K562 (cell line): ENCODE data around the gene PGPEP1. TPM values are rescaled to one million over a fixed set of nuclear protein-coding genes. Genes with fewer than 3 reads are reported as not detected.

Experiments
- ATAC-seq: fragments of 200-7000 bp; cut with Tn5 transposase; 3 replicates; pipeline ENCODE4 v1.9.1; 2020; ENCODE audit warnings: moderate library complexity
- BruUV-seq: library from RNA; stranded (reverse); fragments of 400-500 nt; replicated peaks from 2 replicates; lab custom pipeline; 2021; lab: Mats Ljungman, UMichigan
- CTCF ChIA-PET: fragments of 300-600 bp; formaldehyde crosslinking; extraction: SDS; loops from one replicate; lab custom pipeline; 2021; ENCODE audit warnings: low intra/inter-chr PET ratio; lab: Yijun Ruan, JAX
- POLR2A ChIA-PET: fragments of 300-600, 350-650 bp; sonication (Branson Sonifier 250); formaldehyde crosslinking; extraction: SDS; loops from one replicate; lab custom pipeline; 2021; ENCODE audit warnings: antibody characterized with exemption, inconsistent platforms; lab: Yijun Ruan, JAX
- DNase-seq, 4 experiments: peaks; one replicate each; pipeline versions ENCODE4 v3.0.0 to v3.0.0-alpha.2; 2011 to 2018; ENCODE audit warnings: low spot score in 3 of 4, mixed read lengths in 3 of 4; ENCODE audit errors: extremely low read depth in 1 of 4
- FAIRE-seq: peaks from 2 replicates; lab custom pipeline; 2011; peaks lifted over from hg19 to GRCh38; lab: Jason Lieb, UNC
- H2AFZ ChIP-seq: 2 replicates; pipeline ENCODE4 v1.6.0; 2011; ENCODE audit warnings: low read depth, low read length, control low read depth, inconsistent platforms
- H3K27ac ChIP-seq: fragments of 200-600 bp; 3 replicates; pipeline ENCODE4 v1.8.0; 2011; ENCODE audit warnings: low read depth, mild to moderate bottlenecking, control low read depth, inconsistent platforms, low read length, moderate library complexity, mixed read lengths; ENCODE audit errors: extremely low read depth
- H3K27me3 ChIP-seq, 2 experiments: fragments of 300-600 bp in 1 of 2; 2 replicates in 1 of 2; 3 replicates in 1 of 2; pipeline versions ENCODE4 v1.6.0 to v1.8.0; 2011; ENCODE audit warnings: inconsistent platforms in 2 of 2, low read length in 2 of 2, mild to moderate bottlenecking in 1 of 2, mixed read lengths in 1 of 2, moderate library complexity in 1 of 2; ENCODE audit not compliant: control insufficient read depth in 2 of 2, insufficient read depth in 2 of 2
- H3K36me3 ChIP-seq: fragments of 300-600 bp; 3 replicates; pipeline ENCODE4 v1.8.0; 2011; ENCODE audit warnings: mild to moderate bottlenecking, low read length, inconsistent platforms; ENCODE audit not compliant: control insufficient read depth, insufficient read depth
- H3K4me1 ChIP-seq, 2 experiments: fragments of 200-600 bp in 1 of 2; replicated peaks in 1 of 2; 2 replicates in 1 of 2; 3 replicates in 1 of 2; pipeline versions ENCODE4 v1.5.1 to v1.8.0; 2011; ENCODE audit warnings: inconsistent platforms in 2 of 2, low read length in 2 of 2, mild to moderate bottlenecking in 1 of 2, mixed read lengths in 1 of 2, moderate library complexity in 1 of 2; ENCODE audit not compliant: control insufficient read depth in 2 of 2, insufficient read depth in 2 of 2
- H3K4me2 ChIP-seq: 2 replicates; pipeline ENCODE4 v1.6.1; 2011; ENCODE audit warnings: low read length, control low read depth, inconsistent platforms, mixed read lengths; ENCODE audit not compliant: insufficient read depth
- H3K4me3 ChIP-seq: fragments of 200-600 bp; sonication (generic), shearing (Covaris generic); 2 replicates; pipeline ENCODE4 v1.5.1; 2016; ENCODE audit warnings: control low read depth, inconsistent platforms
- H3K79me2 ChIP-seq: fragments of 200-600 bp; 3 replicates; pipeline ENCODE4 v1.8.0; 2011; ENCODE audit warnings: low read length, inconsistent platforms; ENCODE audit not compliant: control insufficient read depth, insufficient read depth
- H3K9ac ChIP-seq, 2 experiments: 2 replicates each; pipeline versions ENCODE4 v1.6.0 to v1.6.1; 2011; ENCODE audit warnings: low read depth in 2 of 2, low read length in 2 of 2, control low read depth in 1 of 2, inconsistent platforms in 1 of 2, mild to moderate bottlenecking in 1 of 2, mixed read lengths in 1 of 2; ENCODE audit not compliant: insufficient read depth in 1 of 2
- H3K9me1 ChIP-seq: one replicate; pipeline ENCODE4 v1.6.0; 2011; ENCODE audit warnings: inconsistent platforms, mild to moderate bottlenecking, low read length, moderate library complexity; ENCODE audit not compliant: control insufficient read depth, insufficient read depth
- H3K9me3 ChIP-seq: replicated peaks from 2 replicates; pipeline ENCODE4 v1.5.1; 2011; ENCODE audit warnings: low read depth, low read length, inconsistent platforms; ENCODE audit not compliant: control insufficient read depth, insufficient read depth
- H4K20me1 ChIP-seq: replicated peaks from 2 replicates; pipeline ENCODE4 v1.6.1; 2011; ENCODE audit warnings: low read length, inconsistent platforms, mixed read lengths; ENCODE audit not compliant: control insufficient read depth, insufficient read depth
- EP400 ChIP-seq: fragments of 450-650 bp; IDR thresholded peaks from 2 replicates; pipeline ENCODE4 v1.6.1; 2017; ENCODE audit warnings: antibody characterized with exemption, mild to moderate bottlenecking, moderate library complexity
- HNRNPK ChIP-seq: fragments of 200-400 bp; formaldehyde crosslinking; IDR thresholded peaks from one replicate; pipeline ENCODE4 v1.6.1; 2018; ENCODE audit warnings: mild to moderate bottlenecking, low read depth, low read length; ENCODE audit not compliant: poor library complexity, severe bottlenecking
- MIER1 ChIP-seq: fragments of 450-650 bp; IDR thresholded peaks from 2 replicates; pipeline ENCODE4 v1.6.1; 2016; ENCODE audit warnings: antibody characterized with exemption, mild to moderate bottlenecking, low read depth
- PHF8 ChIP-seq: fragments of 200-600 bp; sonication (generic); IDR thresholded peaks from 2 replicates; pipeline ENCODE4 v1.6.1; 2012; ENCODE audit warnings: mixed run types, mild to moderate bottlenecking, inconsistent platforms, low read length, moderate library complexity, borderline replicate concordance
- SRF ChIP-seq, 2 experiments: fragments of 250-450, 450-650 bp in 1 of 2; sonication (Bioruptor Pico) in 1 of 2; sonication (generic) in 1 of 2; formaldehyde crosslinking; IDR thresholded peaks; 2 replicates each; pipeline versions ENCODE4 v1.5.0 to v1.5.1; 2020 to 2022; ENCODE audit warnings: mild to moderate bottlenecking in 1 of 2, missing genetic modification reagents in 1 of 2
- ZBTB7A ChIP-seq: IDR thresholded peaks from 2 replicates; pipeline ENCODE4 v1.6.1; 2011; ENCODE audit warnings: low read depth, mild to moderate bottlenecking, low read length, moderate library complexity, borderline replicate concordance; ENCODE audit not compliant: control insufficient read depth
- ZEB2 ChIP-seq: fragments of 450-650 bp; IDR thresholded peaks from 2 replicates; pipeline ENCODE4 v1.6.1; 2016
- ZNF785 ChIP-seq: fragments of 250-450 bp; sonication (Bioruptor Pico); IDR thresholded peaks from 2 replicates; pipeline ENCODE4 v1.4.0; 2020; ENCODE audit warnings: mild to moderate bottlenecking
- WGBS: fragments of 100-300 bp; shearing (Covaris generic); methylation state at CpG from one replicate; pipeline ENCODE4 v1.1.6; 2016; ENCODE audit warnings: low coverage, mixed read lengths; ENCODE audit not compliant: insufficient coverage; ENCODE audit errors: missing lambda C conversion rate; 5-methylcytosine and 5-hydroxymethylcytosine counted together
- in situ Hi-C: fragments of 300-500 bp; cut with MboI; formaldehyde crosslinking; loops from 4 replicates; pipeline ENCODE4 v1.15.0; 2018; ENCODE audit warnings: inconsistent platforms, mixed read lengths
- intact Hi-C: fragments of 100-400 bp; cut with micrococcal nuclease; formaldehyde crosslinking; loops from 2 replicates; pipeline ENCODE4 v1.14.2; 2022
- polyA plus RNA-seq, 8 experiments: library from polyadenylated mRNA; depleted of rRNA in 4 of 8; stranded (reverse) in 5 of 8; unstranded in 3 of 8; fragments of >200 nt; fragmentation: Nextera tagmentation in 2 of 8; fragmentation: Illumina TruSeq in 1 of 8; extraction: Ambion mirVana in 2 of 8; extraction: Trizol in 1 of 8; gene quantifications; 2 replicates each; pipeline versions ENCODE4 v1.2.1 to v1.2.3, GENCODE V29; 2011 to 2014; ENCODE audit warnings: inconsistent platforms in 1 of 8, missing spikeins in 1 of 8
- total RNA-seq, 7 experiments: library from RNA; depleted of rRNA in 6 of 7; stranded (reverse); fragments of >200 nt in 6 of 7; fragmentation: Illumina TruSeq in 2 of 7; extraction: Trizol in 2 of 7; gene quantifications; 2 replicates each; pipeline versions ENCODE4 v1.2.1 to v1.2.3, GENCODE V29; 2011 to 2021; ENCODE audit warnings: low replicate concordance in 1 of 7
- TF ChIP-seq, protein P1 (sequence below): fragments of 450-650 bp; IDR thresholded peaks from 2 replicates; pipeline ENCODE4 v1.6.1; 2016; ENCODE audit warnings: mild to moderate bottlenecking, moderate library complexity

Gene PGPEP1
- total and polyA plus RNA-seq, 9 of the 15 experiments (the other 6 are each of a cell fraction or from before 2014, with no cell fraction given): 10.0 to 69.6 (median 33.5) TPM

DNA sequence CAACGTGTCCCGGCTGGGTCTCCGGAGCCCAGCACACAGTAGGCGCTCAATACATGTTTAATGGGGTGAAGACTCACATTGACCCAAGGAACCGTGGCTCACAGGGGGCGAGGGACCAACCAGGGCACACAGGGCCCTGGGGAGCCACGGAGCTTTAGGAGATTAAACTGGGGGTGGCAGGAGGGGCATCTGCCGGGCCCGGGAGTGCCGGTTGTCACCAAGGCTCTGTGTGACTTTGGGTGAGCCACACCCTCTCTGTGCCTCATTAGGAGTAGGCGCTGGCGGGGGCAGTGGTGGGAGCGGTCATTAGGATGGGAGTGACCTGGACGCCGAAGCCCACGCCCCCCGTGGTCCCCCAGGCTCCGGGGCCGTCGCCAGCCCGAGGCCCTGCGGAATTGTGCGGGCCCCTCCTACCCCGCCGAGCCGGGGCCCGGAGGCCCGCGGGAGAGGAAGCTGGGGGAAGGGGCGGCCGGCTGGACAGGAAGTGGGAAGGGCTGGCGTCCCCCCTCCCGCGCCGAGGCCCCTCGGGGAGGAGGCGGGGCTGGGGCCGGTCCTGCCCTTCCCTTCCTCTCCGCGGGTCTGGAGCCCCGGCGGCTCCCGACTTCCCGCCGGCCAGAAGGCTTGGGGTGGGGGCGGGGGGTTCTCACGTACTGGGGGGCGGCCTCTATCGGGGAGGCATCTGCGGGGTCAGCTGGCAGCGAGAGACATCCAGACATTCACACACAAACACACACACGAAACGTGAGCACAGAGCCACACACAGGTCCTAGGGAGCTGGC, 77.0 kb downstream of the PGPEP1 start:
- Histone ChIP-seq H4K20me1 (peaks cover 10% of the 10 kb centered on the region; the same call in 1 of the 2 replicates), H3K36me3 (peaks cover 12% of the 10 kb centered on the region; the same call in 1 of the 3 replicates), H3K27me3 (no peaks in the 10 kb centered on the region), H3K4me2 (peak overlapping the region; percentile 88), H2AFZ (peak overlapping the region; percentile 92), H3K27ac (peak overlapping the region; percentile 97), H3K4me1 (peaks cover 51 to 91% of the 10 kb centered on the region in 2 experiments), H3K9me3 (no peaks in the 10 kb centered on the region), H3K9ac (peak overlapping the region; percentile 90 to 93), H3K4me3 (peak overlapping the region; percentile 60), H3K79me2 (peaks cover 47% of the 10 kb centered on the region), H3K9me1 (no peaks in the 10 kb centered on the region)
- DNase-seq (peak; percentile 79 to 94 (median 85)), ATAC-seq (peak; percentile 74), FAIRE-seq (no peak)
- WGBS: 0% methylated on average over 29 of the region's 53 CpGs
- in situ Hi-C loops (loop anchor here (10.0 kb wide), 1 partner anchor 323 kb away; the partner anchor contains the start of gene MAST3), intact Hi-C loops (loop anchor here (5.0 kb wide), 1 partner anchor 215 kb away; the partner anchor contains the start of gene RAB3A)
- ChIA-PET POLR2A (interaction anchor here (0.6 to 11.1 kb wide), 11 partner anchors 11 to 646 kb away, joined by 3 to 244 read pairs (median 3); partner anchors contain the start of genes GDF15, JUND and SLC25A42), CTCF (no interaction called here)
- no TSS peak for BruUV-seq
- TF ChIP-seq HNRNPK: no peak
- peak; percentile 36; the same call in 1 of the 2 replicates for TF ChIP-seq MIER1
- 0 out of 2 replicates have a peak, but pooled peaks have one; percentile 67 for TF ChIP-seq ZNF785
- TF ChIP-seq ZBTB7A: peak; percentile 99
- peak; percentile 37; the same call in 1 of the 2 replicates for TF ChIP-seq ZEB2
- TF ChIP-seq, protein P1, sequence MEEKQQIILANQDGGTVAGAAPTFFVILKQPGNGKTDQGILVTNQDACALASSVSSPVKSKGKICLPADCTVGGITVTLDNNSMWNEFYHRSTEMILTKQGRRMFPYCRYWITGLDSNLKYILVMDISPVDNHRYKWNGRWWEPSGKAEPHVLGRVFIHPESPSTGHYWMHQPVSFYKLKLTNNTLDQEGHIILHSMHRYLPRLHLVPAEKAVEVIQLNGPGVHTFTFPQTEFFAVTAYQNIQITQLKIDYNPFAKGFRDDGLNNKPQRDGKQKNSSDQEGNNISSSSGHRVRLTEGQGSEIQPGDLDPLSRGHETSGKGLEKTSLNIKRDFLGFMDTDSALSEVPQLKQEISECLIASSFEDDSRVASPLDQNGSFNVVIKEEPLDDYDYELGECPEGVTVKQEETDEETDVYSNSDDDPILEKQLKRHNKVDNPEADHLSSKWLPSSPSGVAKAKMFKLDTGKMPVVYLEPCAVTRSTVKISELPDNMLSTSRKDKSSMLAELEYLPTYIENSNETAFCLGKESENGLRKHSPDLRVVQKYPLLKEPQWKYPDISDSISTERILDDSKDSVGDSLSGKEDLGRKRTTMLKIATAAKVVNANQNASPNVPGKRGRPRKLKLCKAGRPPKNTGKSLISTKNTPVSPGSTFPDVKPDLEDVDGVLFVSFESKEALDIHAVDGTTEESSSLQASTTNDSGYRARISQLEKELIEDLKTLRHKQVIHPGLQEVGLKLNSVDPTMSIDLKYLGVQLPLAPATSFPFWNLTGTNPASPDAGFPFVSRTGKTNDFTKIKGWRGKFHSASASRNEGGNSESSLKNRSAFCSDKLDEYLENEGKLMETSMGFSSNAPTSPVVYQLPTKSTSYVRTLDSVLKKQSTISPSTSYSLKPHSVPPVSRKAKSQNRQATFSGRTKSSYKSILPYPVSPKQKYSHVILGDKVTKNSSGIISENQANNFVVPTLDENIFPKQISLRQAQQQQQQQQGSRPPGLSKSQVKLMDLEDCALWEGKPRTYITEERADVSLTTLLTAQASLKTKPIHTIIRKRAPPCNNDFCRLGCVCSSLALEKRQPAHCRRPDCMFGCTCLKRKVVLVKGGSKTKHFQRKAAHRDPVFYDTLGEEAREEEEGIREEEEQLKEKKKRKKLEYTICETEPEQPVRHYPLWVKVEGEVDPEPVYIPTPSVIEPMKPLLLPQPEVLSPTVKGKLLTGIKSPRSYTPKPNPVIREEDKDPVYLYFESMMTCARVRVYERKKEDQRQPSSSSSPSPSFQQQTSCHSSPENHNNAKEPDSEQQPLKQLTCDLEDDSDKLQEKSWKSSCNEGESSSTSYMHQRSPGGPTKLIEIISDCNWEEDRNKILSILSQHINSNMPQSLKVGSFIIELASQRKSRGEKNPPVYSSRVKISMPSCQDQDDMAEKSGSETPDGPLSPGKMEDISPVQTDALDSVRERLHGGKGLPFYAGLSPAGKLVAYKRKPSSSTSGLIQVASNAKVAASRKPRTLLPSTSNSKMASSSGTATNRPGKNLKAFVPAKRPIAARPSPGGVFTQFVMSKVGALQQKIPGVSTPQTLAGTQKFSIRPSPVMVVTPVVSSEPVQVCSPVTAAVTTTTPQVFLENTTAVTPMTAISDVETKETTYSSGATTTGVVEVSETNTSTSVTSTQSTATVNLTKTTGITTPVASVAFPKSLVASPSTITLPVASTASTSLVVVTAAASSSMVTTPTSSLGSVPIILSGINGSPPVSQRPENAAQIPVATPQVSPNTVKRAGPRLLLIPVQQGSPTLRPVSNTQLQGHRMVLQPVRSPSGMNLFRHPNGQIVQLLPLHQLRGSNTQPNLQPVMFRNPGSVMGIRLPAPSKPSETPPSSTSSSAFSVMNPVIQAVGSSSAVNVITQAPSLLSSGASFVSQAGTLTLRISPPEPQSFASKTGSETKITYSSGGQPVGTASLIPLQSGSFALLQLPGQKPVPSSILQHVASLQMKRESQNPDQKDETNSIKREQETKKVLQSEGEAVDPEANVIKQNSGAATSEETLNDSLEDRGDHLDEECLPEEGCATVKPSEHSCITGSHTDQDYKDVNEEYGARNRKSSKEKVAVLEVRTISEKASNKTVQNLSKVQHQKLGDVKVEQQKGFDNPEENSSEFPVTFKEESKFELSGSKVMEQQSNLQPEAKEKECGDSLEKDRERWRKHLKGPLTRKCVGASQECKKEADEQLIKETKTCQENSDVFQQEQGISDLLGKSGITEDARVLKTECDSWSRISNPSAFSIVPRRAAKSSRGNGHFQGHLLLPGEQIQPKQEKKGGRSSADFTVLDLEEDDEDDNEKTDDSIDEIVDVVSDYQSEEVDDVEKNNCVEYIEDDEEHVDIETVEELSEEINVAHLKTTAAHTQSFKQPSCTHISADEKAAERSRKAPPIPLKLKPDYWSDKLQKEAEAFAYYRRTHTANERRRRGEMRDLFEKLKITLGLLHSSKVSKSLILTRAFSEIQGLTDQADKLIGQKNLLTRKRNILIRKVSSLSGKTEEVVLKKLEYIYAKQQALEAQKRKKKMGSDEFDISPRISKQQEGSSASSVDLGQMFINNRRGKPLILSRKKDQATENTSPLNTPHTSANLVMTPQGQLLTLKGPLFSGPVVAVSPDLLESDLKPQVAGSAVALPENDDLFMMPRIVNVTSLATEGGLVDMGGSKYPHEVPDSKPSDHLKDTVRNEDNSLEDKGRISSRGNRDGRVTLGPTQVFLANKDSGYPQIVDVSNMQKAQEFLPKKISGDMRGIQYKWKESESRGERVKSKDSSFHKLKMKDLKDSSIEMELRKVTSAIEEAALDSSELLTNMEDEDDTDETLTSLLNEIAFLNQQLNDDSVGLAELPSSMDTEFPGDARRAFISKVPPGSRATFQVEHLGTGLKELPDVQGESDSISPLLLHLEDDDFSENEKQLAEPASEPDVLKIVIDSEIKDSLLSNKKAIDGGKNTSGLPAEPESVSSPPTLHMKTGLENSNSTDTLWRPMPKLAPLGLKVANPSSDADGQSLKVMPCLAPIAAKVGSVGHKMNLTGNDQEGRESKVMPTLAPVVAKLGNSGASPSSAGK: 0 out of 2 replicates have a peak, but pooled peaks have one; percentile 4
- peak; percentile 55; the same call in 1 of the 2 replicates for TF ChIP-seq PHF8
- peak in 1 of 2 experiments; percentile 24; a peak in 1 of 4 replicates for TF ChIP-seq SRF (CRISPR knock-in tag; IDR thresholded peaks at IDR 0.05)
- TF ChIP-seq EP400: peak; percentile 26
